GM12892 (cell line): ENCODE results near the gene IL4I1. TPM values are rescaled to one million over a fixed set of nuclear protein-coding genes. Genes with fewer than 3 reads are reported as not detected.
"Not testable (repeated sequence)": the region's sequence is repeated elsewhere in the genome, so short reads cannot be mapped to it uniquely, and the experiment has no call there.

Source experiments
- DNase-seq: peaks from one replicate; pipeline ENCODE4 v3.0.0; 2011; ENCODE audit not compliant: insufficient read length
- FAIRE-seq: peaks from 2 replicates; lab custom pipeline; 2011; peaks lifted over from hg19 to GRCh38; lab: Jason Lieb, UNC
- POLR2A ChIP-seq: IDR thresholded peaks from 2 replicates; pipeline ENCODE4 v1.6.1; 2011; ENCODE audit warnings: low read depth, low read length, control low read depth
- POLR2AphosphoS5 ChIP-seq: IDR thresholded peaks from 2 replicates; pipeline ENCODE4 v1.6.1; 2011; ENCODE audit warnings: low read depth, low read length, control low read depth
- TAF1 ChIP-seq: IDR thresholded peaks from 2 replicates; pipeline ENCODE4 v1.6.1; 2011; ENCODE audit warnings: low read depth, mild to moderate bottlenecking, control low read depth, low read length, borderline replicate concordance
- polyA plus RNA-seq: library from polyadenylated mRNA; unstranded; fragments of >200 nt; gene quantifications from one replicate; pipeline ENCODE4 v1.2.1, GENCODE V29; 2012; ENCODE audit warnings: missing spikeins, inconsistent platforms; ENCODE audit not compliant: missing spikeins

Gene IL4I1
- polyA plus RNA-seq: 75.8 TPM

GRCh38 chr19:49896863-49897621 is at the start of gene IL4I1:
Gene IL4I1, minus strand, starts transcription at chr19:49896887. Its CDS starts 727 bp downstream, at chr19:49896160.
- FAIRE-seq: peak; percentile 98
- DNase-seq: peak; percentile 79
- TF ChIP-seq POLR2AphosphoS5 (peak; percentile 74; the same call in 1 of the 2 replicates), TAF1 (0 out of 2 replicates have a peak, but pooled peaks have one; percentile 57), POLR2A (peak; percentile 72)

GRCh38 chr19:49946415-49946814 is 49.7 kb upstream of the IL4I1 start:
- no peak for TF ChIP-seq TAF1
- no peak for TF ChIP-seq POLR2AphosphoS5
- no peak for TF ChIP-seq POLR2A
- FAIRE-seq (no peak), DNase-seq (no peak)

GRCh38 chr19:49944567-49944966 is 47.9 kb upstream of the IL4I1 start:
- not testable (repeated sequence) for DNase-seq
- peak; percentile 17 for FAIRE-seq

- TF ChIP-seq POLR2AphosphoS5 (no peak), TAF1 (no peak), POLR2A (no peak)
- no peak for FAIRE-seq
- DNase-seq: no peak
These were observed 43.8 kb upstream of the IL4I1 start for GRCh38 chr19:49940482-49940791.

GRCh38 chr19:49939721-49940481 is 43.2 kb upstream of the IL4I1 start:
- no peak for FAIRE-seq
- no peak for DNase-seq

GRCh38 chr19:49938662-49939061 is 42.0 kb upstream of the IL4I1 start:
- TF ChIP-seq POLR2A (no peak), POLR2AphosphoS5 (no peak), TAF1 (no peak)
- DNase-seq (no peak), FAIRE-seq (no peak)

More at GRCh38 chr19:49939721-49940481, 43.2 kb upstream of the IL4I1 start:
- no peak for TF ChIP-seq TAF1
- TF ChIP-seq POLR2AphosphoS5: no peak
- TF ChIP-seq POLR2A: no peak

- FAIRE-seq (peak; percentile 94), DNase-seq (no peak)
These were observed 41.2 kb upstream of the IL4I1 start for GRCh38 chr19:49937750-49938381.

GRCh38 chr19:49936549-49936948 is 39.9 kb upstream of the IL4I1 start:
- no peak for FAIRE-seq
- DNase-seq: no peak
- TF ChIP-seq POLR2A: no peak
- TF ChIP-seq POLR2AphosphoS5: no peak
- no peak for TF ChIP-seq TAF1

More at GRCh38 chr19:49937750-49938381, 41.2 kb upstream of the IL4I1 start:
- no peak for TF ChIP-seq TAF1
- no peak for TF ChIP-seq POLR2AphosphoS5
- no peak for TF ChIP-seq POLR2A

GRCh38 chr19:49933643-49934042 is 37.0 kb upstream of the IL4I1 start:
- peak; percentile 92 for TF ChIP-seq POLR2AphosphoS5
- TF ChIP-seq POLR2A: peak; percentile 87
- no peak for TF ChIP-seq TAF1
- no peak for DNase-seq
- FAIRE-seq: no peak

- DNase-seq (no peak), FAIRE-seq (no peak)
- TF ChIP-seq POLR2AphosphoS5 (peak; percentile 70; the same call in 1 of the 2 replicates), TAF1 (no peak)
These were observed 36.0 kb upstream of the IL4I1 start for GRCh38 chr19:49932731-49933131.

- peak; percentile 21 for FAIRE-seq
- TF ChIP-seq POLR2AphosphoS5: peak; percentile 63; the same call in 1 of the 2 replicates
- no peak for TF ChIP-seq TAF1
- no peak for DNase-seq
These were observed 35.4 kb upstream of the IL4I1 start for GRCh38 chr19:49932041-49932451.
